Caco-2 (cell line): Measurements from ENCODE around the gene LCA5L. TPM values are rescaled to one million over a fixed set of nuclear protein-coding genes. Genes with fewer than 3 reads are reported as not detected.

Experiments used
- BruUV-seq: library from RNA; stranded (reverse); fragments of 400-500 nt; replicated peaks from 2 replicates; lab custom pipeline; 2021; lab: Mats Ljungman, UMichigan
- CTCF ChIA-PET: fragments of 300-600 bp; sonication (Branson Sonifier 250); formaldehyde crosslinking; loops from one replicate; lab custom pipeline; 2022; ENCODE audit warnings: antibody characterized with exemption; lab: Charles Lee
- POLR2A ChIA-PET: fragments of 300-600 bp; sonication (Branson Sonifier 250); formaldehyde crosslinking; loops from one replicate; lab custom pipeline; 2022; ENCODE audit warnings: antibody characterized with exemption; lab: Charles Lee
- DNase-seq, 2 experiments: peaks; one replicate each; pipeline versions ENCODE4 v3.0.0 to v3.0.0-alpha.2; 2020 to 2022
- H3K27me3 ChIP-seq: replicated peaks from 2 replicates; pipeline ENCODE4 v1.6.0; 2011; ENCODE audit warnings: low read length; ENCODE audit not compliant: control insufficient read depth, insufficient read depth
- H3K36me3 ChIP-seq: 2 replicates; pipeline ENCODE4 v1.5.1; 2011; ENCODE audit warnings: low read length; ENCODE audit not compliant: control insufficient read depth, insufficient read depth
- H3K4me1 ChIP-seq: fragments of 250-450 bp; sonication (Bioruptor Pico); 2 replicates; pipeline ENCODE4 v1.5.1; 2020; ENCODE audit warnings: mild to moderate bottlenecking
- H3K4me3 ChIP-seq: 2 replicates; pipeline ENCODE4 v1.5.1; 2011; ENCODE audit warnings: low read depth, mild to moderate bottlenecking, control low read depth, low read length
- H3K9me3 ChIP-seq: fragments of 250-450 bp; sonication (Bioruptor Pico); 2 replicates; pipeline ENCODE4 v1.5.1; 2020; ENCODE audit warnings: mild to moderate bottlenecking, moderate library complexity
- H3K27ac Mint-ChIP-seq: one replicate; pipeline ENCODE4 v1.8.0; 2022; ENCODE audit warnings: mixed read lengths; ENCODE audit not compliant: unreplicated experiment
- H3K27me3 Mint-ChIP-seq: one replicate; pipeline ENCODE4 v1.8.0; 2022; ENCODE audit warnings: mixed read lengths; ENCODE audit not compliant: insufficient read depth, unreplicated experiment
- H3K36me3 Mint-ChIP-seq: one replicate; pipeline ENCODE4 v1.8.0; 2022; ENCODE audit warnings: mild to moderate bottlenecking, mixed read lengths; ENCODE audit not compliant: insufficient read depth, unreplicated experiment
- H3K4me1 Mint-ChIP-seq: one replicate; pipeline ENCODE4 v1.8.0; 2022; ENCODE audit warnings: low read depth, mixed read lengths; ENCODE audit not compliant: unreplicated experiment
- H3K4me3 Mint-ChIP-seq: one replicate; pipeline ENCODE4 v1.8.0; 2022; ENCODE audit warnings: mild to moderate bottlenecking, moderate library complexity, mixed read lengths; ENCODE audit not compliant: unreplicated experiment
- H3K9me3 Mint-ChIP-seq: one replicate; pipeline ENCODE4 v1.8.0; 2022; ENCODE audit warnings: mixed read lengths; ENCODE audit not compliant: unreplicated experiment
- intact Hi-C: fragments of 100-400 bp; cut with micrococcal nuclease; formaldehyde crosslinking; loops from one replicate; pipeline ENCODE4 v1.10.0; 2022; ENCODE audit not compliant: unreplicated experiment
- microRNA-seq: library from miRNA; unstranded; fragments of <30 nt; microRNA quantifications from one replicate; pipeline ENCODE4 v1.2.0, GENCODE V29; 2022
- total RNA-seq: library from RNA; stranded (reverse); gene quantifications from 2 replicates; pipeline ENCODE4 v1.2.3, GENCODE V29; 2022
- TF ChIP-seq, protein P1 (sequence below), 2 experiments: fragments of 200-600 bp in 1 of 2; IDR thresholded peaks; 1 replicate in 1 of 2; 2 replicates in 1 of 2; pipeline versions ENCODE4 v1.5.1 to v1.8.0; 2011 to 2022; ENCODE audit warnings: antibody characterized with exemption in 1 of 2, control low read depth in 1 of 2, inconsistent platforms in 1 of 2, low read depth in 1 of 2, low read length in 1 of 2, mild to moderate bottlenecking in 1 of 2, moderate library complexity in 1 of 2; ENCODE audit not compliant: insufficient read depth in 1 of 2, severe bottlenecking in 1 of 2, unreplicated experiment in 1 of 2

The LCA5L gene
- total RNA-seq, 1 experiment from 2014 or later, result 0.61 TPM

DNA sequence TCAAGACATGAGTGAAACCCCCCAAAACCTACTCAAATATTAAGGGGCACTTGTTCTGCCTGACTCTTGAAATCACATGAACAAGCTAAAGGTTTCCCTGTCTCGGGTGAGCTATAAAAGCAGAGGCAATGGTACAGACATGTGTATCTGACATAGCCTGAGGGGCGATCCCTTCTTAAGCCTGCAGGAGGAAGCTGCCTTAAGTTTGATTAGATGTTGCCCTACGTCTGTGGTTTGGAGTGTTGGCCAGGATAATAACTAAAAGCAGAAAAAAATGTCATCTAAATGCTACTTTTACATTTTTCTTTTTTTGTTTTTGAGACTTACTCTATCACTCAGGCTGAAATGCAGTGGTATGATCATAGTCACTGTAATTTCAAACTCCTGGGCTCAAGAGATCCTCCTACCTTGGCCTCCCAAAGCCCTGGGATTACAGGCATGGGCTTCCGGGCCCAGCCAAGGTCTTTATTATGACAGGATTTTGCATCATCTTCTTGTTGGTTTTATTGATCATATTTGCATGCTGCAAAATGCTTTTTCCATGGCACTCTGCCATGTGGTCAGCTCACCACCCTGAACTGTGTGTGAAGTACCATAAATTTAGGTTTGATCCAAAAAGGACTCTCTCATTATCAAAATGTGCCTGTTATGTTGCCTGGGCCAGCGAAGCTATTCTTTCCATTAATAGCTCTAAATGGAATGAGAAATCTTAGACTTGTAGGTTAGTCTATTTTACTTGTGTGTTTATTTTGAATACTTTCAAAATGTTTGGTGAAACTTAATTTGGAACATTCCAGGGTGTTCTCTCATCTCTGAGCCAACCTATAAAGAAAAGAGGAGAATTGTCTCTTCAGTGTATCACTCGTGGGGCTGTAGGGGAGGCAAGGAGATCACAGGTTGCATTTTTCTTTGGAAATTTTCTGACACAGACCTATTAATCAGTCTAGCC lies 81.7 kb downstream of the LCA5L start:
- H3K4me3 ChIP-seq, result no peak overlapping the region
- intact Hi-C loops, result no loop called here
- H3K4me3 Mint-ChIP-seq, result no peak overlapping the region
- H3K4me1 Mint-ChIP-seq, result no peaks in the 10 kb centered on the region
- H3K36me3 ChIP-seq, result no peaks in the 10 kb centered on the region
- H3K27me3 ChIP-seq, result no peaks in the 10 kb centered on the region
- H3K9me3 ChIP-seq, result no peaks in the 10 kb centered on the region
- no peaks in the 10 kb centered on the region for H3K36me3 Mint-ChIP-seq
- TF ChIP-seq, protein P1, sequence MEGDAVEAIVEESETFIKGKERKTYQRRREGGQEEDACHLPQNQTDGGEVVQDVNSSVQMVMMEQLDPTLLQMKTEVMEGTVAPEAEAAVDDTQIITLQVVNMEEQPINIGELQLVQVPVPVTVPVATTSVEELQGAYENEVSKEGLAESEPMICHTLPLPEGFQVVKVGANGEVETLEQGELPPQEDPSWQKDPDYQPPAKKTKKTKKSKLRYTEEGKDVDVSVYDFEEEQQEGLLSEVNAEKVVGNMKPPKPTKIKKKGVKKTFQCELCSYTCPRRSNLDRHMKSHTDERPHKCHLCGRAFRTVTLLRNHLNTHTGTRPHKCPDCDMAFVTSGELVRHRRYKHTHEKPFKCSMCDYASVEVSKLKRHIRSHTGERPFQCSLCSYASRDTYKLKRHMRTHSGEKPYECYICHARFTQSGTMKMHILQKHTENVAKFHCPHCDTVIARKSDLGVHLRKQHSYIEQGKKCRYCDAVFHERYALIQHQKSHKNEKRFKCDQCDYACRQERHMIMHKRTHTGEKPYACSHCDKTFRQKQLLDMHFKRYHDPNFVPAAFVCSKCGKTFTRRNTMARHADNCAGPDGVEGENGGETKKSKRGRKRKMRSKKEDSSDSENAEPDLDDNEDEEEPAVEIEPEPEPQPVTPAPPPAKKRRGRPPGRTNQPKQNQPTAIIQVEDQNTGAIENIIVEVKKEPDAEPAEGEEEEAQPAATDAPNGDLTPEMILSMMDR (IDR thresholded peaks at IDR 0.05; ENCODE audit: insufficient read depth in 1 of 2, low read depth in 1 of 2, low read length in 1 of 2, severe bottlenecking in 1 of 2, unreplicated experiment in 1 of 2), result no peak
- H3K4me1 ChIP-seq, result no peaks in the 10 kb centered on the region
- ChIA-PET CTCF (no interaction called here), POLR2A (interaction anchor here (0.6 kb wide), 1 partner anchor 24 kb away, joined by 8 read pairs; no protein-coding TSS in a partner anchor)
- peaks cover 2% of the 10 kb centered on the region for H3K27me3 Mint-ChIP-seq
- H3K9me3 Mint-ChIP-seq, result no peaks in the 10 kb centered on the region
- no peak overlapping the region for H3K27ac Mint-ChIP-seq
- no TSS peak for BruUV-seq
- DNase-seq, result no peak

DNA sequence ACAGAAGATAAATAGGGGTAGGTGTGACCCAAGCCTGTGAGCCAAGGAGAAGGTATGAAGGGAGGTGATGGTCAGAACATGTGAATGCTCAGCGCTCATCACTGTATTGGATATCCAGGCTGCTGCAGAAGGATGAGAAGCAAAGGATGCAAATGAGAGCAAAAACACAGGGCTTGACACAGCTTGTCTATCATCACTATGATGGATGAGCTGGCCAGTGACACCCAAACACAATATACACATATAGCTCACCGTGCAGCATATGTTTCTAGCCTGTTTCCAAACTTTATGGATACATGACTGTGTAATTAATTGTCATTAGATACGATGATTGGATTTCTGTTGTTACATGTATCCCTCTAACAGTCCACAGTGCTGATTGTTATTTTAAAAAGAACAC lies 82.8 kb downstream of the LCA5L start:
- Mint-ChIP-seq H3K27ac (no peak overlapping the region), H3K36me3 (no peaks in the 10 kb centered on the region), H3K9me3 (no peaks in the 10 kb centered on the region), H3K4me1 (no peaks in the 10 kb centered on the region), H3K27me3 (peaks cover 2% of the 10 kb centered on the region), H3K4me3 (no peak overlapping the region)
- no peaks in the 10 kb centered on the region for H3K9me3 ChIP-seq
- BruUV-seq, result no TSS peak
- intact Hi-C loops, result no loop called here
- H3K4me1 ChIP-seq, result no peaks in the 10 kb centered on the region
- H3K4me3 ChIP-seq, result no peak overlapping the region
- H3K27me3 ChIP-seq, result no peaks in the 10 kb centered on the region
- TF ChIP-seq, protein P1 (IDR thresholded peaks at IDR 0.05; ENCODE audit: insufficient read depth in 1 of 2, low read depth in 1 of 2, low read length in 1 of 2, severe bottlenecking in 1 of 2, unreplicated experiment in 1 of 2), result no peak
- POLR2A ChIA-PET, result no interaction called here
- H3K36me3 ChIP-seq, result no peaks in the 10 kb centered on the region
- DNase-seq, result no peak
- CTCF ChIA-PET, result interaction anchor here (1.0 kb wide), 1 partner anchor 11 kb away, joined by 5 read pairs; no protein-coding TSS in a partner anchor

DNA sequence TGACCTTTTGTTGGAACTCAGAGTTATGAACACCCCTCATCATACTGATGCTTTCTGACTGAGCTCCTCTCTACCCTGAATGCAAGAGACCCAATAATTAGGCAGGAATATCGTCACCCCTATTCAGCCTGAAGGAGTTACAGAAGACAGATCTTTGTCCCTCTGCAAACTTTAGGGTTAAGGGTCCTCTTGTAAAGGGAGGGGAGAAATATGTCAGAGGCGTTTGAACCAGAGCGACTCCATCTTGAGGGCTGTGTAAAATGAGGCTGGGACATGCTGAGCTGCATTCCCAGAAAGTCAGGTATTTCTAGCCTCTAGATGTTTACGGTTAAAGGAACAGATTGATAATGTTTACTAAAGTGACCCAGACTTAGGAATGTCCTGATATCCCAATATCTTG lies 86.2 kb downstream of the LCA5L start:
- Mint-ChIP-seq H3K27me3 (peaks cover 2% of the 10 kb centered on the region), H3K27ac (no peak overlapping the region), H3K4me3 (no peak overlapping the region), H3K36me3 (no peaks in the 10 kb centered on the region), H3K9me3 (no peaks in the 10 kb centered on the region), H3K4me1 (no peaks in the 10 kb centered on the region)
- H3K36me3 ChIP-seq, result no peaks in the 10 kb centered on the region
- H3K4me3 ChIP-seq, result no peak overlapping the region
- intact Hi-C loops, result no loop called here
- H3K27me3 ChIP-seq, result no peaks in the 10 kb centered on the region
- no peaks in the 10 kb centered on the region for H3K9me3 ChIP-seq
- ChIA-PET CTCF (no interaction called here), POLR2A (no interaction called here)
- BruUV-seq, result no TSS peak
- no peak for DNase-seq
- H3K4me1 ChIP-seq, result no peaks in the 10 kb centered on the region
- TF ChIP-seq, protein P1 (IDR thresholded peaks at IDR 0.05; ENCODE audit: insufficient read depth in 1 of 2, low read depth in 1 of 2, low read length in 1 of 2, severe bottlenecking in 1 of 2, unreplicated experiment in 1 of 2), result no peak

Small RNA genes within 50 kb of the gene (microRNA-seq; reads per million reads assigned to microRNA genes)
- gene MIR6508, result not detected

Other genes with a start within 250 kb of the LCA5L start
- 37.1 and 42.2 TPM in 2 replicates for gene BRWD1, start 132.1 kb downstream of the LCA5L start, total RNA-seq
- gene HMGN1, start 96.7 kb downstream of the LCA5L start, total RNA-seq, result 386 and 391 TPM in 2 replicates
- 0.72 and 0.82 TPM in 2 replicates for gene SH3BGR, start 6.2 kb upstream of the LCA5L start, total RNA-seq
- gene B3GALT5, start 167.2 kb upstream of the LCA5L start, total RNA-seq, result 0.18 and 0.39 TPM in 2 replicates